GM21381 (cell line): ENCODE data around the gene SLC4A3.

ENCODE experiments used
- ATAC-seq: cut with Tn5 transposase; IDR thresholded peaks from one replicate; pipeline ENCODE4 v1.9.1; 2021; ENCODE audit warnings: mild to moderate bottlenecking, moderate library complexity; ENCODE audit not compliant: unreplicated experiment

Gene SLC4A3

DNA sequence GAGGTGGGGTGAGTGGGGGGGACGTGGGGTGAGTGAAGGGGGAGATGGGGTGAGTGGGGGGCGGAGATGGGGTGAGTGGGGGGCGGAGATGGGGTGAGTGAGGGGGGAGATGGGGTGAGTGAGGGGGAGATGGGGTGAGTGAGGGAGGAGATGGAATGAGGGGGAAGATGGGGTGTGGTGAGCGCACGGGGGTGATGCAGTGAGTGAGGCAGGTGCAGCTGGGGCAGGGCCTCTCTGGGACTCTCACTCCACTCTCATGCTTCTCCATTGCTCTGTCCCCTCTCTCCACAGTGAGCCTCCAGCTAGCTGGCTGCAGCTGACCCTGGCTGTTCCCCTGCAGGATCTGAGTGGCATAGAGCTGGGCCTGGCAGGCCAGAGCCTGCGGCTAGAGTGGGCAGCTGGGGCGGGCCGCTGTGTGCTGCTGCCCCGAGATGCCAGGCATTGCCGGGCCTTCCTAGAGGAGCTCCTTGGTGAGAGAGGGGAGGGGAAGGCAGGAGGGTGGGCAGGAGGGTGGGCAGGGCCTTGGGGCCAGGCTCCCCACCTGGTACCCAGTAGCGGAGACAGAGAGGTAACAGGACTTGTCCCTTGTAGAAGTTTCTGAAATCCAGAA, 13.9 kb upstream of the SLC4A3 start:
- no peak for ATAC-seq

DNA sequence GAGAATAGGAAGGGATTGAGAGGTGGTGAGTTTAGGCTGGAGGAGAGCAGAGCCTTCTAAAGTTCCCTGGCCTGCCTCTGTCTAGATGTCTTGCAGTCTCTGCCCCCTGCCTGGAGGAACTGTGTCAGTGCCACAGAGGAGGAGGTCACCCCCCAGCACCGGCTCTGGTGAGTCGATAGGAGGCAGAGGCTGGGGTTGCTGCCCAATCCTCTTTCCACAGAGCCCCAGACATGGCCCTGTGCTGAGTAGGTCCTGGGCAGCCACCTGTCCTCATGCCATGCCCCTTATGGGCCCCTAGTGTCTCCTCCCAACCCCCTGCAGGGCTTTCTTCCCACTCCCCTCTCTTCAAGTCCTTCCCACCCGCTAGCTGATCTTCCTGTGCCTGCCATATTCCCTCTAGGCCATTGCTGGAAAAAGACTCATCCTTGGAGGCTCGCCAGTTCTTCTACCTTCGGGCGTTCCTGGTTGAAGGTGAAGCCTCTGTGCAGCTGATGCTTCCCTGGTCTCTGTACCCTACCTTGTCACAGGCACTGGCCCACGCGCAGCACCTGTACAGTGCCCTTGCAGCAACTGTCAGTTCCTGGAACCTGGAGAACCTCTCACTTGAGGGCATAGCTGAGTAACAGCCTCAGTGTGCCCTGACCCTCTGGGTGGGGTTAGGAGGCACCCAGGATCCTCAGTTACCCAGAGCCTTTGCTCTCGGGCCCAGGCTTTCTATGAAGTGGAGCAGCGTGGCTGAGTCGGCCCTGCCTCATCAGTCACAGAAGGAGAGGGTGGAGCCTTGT, 13.2 kb upstream of the SLC4A3 start:
- ATAC-seq, result no peak

DNA sequence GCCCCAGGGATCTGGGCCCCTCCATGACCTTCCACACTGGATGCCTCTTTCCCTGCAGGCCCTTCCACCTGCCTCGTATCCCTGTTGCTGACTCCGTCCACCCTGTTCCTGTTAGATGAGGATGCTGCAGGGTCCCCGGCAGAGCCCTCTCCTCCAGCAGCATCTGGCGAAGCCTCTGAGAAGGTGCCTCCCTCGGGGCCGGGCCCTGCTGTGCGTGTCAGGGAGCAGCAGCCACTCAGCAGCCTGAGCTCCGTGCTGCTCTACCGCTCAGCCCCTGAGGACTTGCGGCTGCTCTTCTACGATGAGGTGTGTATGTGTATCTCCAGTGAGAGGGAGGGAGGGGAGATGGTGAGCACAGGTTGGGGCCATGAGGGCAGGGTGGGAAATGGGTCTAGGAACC, 12.4 kb upstream of the SLC4A3 start:
- no peak for ATAC-seq

DNA sequence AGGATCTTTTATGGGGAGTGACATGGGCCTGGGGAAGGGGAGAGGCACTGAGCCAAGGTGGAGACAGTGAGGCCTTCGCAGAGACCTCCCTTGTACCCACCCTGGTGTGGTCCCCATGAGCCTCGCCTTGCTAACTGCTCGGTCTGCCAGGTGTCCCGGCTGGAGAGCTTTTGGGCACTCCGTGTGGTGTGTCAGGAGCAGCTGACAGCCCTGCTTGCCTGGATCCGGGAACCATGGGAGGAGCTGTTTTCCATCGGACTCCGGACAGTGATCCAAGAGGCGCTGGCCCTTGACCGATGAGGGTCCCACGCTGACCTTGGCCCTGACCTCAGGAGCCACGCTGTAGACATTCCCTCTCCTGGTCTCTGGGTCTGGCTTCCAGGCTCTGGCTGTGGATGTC, 11.5 kb upstream of the SLC4A3 start:
- no peak for ATAC-seq

DNA sequence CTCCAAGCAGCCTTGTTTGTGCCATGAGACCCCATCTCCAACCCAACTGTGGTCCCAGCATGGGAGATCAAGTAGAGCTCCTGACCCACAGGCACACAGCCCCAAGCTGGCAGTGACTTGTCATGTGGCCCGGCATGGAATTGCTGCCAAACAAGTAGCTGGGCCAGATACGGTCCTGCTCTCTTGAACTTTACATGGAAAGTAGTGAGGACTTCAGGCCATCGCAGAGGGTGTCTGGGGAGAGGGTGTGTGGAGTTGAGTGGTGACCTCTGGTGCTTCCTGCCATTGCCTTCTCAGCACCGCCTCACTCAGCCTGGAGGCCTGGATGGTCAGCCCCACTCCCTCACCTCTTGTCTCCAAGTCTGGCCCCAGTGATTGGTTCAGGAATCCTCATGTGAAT, 10.9 kb upstream of the SLC4A3 start:
- no peak for ATAC-seq

DNA sequence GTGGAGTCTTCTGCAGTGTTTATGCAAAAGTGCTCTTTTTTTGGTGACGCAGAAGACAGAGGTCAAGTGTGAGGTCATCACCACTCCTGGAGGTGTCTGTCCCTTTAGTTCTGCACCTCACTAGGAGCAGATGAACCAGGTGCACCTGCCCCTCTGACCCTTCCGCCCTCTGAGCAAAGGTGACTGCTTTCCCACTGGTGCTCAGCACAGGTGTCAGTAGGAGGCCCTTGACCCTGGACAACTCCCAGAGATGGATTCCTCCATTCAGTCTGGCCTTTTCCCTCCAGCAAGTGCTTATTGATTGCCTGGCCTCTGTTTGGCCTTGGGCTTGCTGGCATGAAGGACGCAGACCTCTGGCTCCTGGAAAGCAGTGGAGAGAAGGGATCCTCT, 8.7 kb upstream of the SLC4A3 start:
- ATAC-seq, result no peak

DNA sequence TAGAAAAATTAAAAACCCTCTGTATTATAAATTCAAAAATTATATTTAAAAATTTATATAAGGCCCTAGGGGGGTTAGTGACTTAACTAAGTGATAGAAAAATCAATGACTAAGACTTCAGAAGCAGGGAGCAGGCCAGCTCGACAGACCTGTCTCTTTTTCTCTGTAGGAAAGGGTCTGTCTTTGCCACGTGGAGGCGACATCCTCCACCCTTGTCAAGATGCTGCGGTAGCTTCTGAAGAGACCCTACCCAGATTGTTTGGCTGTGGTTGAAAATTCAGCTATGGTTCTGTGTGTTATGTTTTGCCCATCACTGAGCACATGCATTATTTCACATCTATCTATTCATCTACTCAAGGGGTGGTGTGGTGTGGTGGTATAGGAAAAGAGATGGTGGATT, 8.2 kb upstream of the SLC4A3 start:
- no peak for ATAC-seq

DNA sequence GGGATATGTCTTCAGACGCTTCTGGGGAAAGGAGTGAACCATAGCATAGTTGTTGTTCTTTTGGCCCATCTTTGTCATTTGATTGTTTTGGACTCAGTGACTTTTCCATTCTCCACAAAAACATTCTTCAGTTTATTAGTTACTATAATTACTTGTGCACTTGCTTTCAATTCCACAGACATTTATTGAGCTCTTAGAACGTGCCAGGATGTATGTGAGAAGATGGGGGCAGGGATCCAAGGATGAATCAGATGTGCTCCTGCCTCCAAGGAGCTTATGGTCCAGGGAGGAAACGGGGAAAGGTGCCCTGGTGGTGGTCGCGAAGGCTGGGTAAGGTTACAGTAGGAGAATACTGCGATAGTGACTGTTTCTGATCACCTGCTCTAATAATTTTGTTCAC, 6.9 kb upstream of the SLC4A3 start:
- ATAC-seq, result no peak

DNA sequence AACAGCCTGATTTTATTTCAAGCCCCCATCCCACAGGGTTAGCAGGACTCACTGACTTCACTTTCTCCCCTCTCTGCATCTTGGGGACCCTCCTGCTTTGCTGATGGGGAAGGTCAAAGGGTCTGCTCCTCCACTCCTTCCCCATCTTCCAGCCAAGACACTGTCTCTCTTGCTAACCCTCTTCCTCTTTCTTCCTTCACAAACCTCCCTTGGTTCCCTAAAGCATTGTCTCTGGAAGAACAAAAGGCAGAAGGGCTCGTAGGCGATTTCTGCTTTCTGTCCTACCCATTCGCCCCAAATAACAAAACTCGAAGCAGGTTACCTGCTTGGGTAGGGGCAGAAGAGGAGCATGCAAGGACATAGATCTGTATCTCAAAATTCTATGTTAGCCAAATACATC, 5.5 kb upstream of the SLC4A3 start:
- ATAC-seq, result no peak

DNA sequence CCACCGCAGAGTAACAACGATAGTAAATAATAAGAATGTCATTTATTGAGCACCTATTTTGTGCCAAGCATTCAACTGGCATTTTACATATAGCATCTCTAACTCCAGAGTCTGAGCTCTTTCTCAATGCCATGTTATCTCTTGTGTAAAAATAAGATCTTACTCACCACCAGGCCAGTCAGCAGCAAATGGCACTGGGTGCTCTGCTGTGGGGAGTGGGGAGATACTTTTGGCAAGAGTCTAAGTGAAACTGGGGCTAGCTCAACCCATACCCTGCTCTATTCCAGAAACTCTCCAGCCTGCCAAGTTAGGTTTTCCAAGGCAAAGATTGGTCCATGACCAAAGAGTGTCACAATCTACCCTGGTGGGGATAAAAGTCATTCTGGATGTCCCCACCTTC, 5.0 kb upstream of the SLC4A3 start:
- ATAC-seq, result no peak

DNA sequence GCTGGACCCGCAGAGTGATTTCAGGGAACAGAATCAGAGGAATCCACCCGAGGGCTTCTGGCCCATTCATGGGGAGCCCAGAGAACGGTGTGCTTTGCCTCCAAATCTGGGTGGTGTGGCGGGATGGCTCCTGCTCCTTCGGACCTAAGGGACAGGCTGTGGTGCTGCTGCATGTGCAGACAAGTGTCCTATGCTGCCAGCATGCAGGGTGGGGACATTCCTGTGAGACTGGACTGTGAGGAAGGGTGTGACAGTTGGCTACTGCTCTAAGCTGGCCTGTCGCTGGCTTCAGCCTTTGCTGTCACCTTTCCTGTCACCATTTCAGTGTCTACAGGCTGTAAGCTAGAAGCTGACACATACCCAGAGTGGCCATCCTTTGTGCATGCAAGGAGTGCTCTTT, 2.9 kb upstream of the SLC4A3 start:
- no peak for ATAC-seq

DNA sequence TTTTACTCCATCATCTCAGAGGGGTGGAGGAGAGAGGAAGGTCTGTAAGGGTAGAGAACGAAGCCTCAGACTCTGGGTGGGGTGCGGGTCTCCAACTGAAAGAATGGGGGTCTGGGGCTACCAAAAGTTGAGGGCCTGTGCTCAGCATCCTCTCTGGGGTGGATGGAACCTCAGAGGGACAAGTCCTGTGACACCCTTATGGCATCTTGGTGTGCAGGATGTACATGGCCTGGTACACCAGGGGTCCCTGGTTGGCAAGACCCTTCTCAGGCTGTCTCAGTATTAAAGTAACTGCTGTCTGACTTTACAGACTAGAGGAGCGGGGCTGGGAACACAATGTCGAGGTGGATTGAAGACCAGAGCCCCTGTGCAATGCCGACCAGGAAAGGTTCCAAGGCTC, 2.3 kb upstream of the SLC4A3 start:
- ATAC-seq, result no peak

DNA sequence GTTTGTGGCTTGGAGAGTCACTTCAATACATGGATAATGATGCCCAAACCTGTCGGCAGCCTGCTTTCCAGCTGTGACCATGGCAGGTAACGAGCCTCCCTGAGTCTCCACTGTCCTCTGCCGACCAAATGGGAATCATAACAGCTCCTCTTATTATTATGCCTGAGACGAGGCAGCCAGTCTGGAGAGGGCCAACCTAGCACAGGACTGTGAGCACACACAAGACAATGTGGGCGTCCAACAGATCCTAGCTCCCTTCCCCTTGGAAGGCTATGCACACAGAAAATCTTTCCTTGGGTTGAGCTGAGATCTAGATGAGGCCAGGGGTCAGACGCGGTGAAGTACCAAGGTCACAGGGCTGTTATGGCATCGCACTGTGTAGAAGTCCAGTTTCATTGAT, 890 bp upstream of the SLC4A3 start:
- ATAC-seq, result no peak

DNA sequence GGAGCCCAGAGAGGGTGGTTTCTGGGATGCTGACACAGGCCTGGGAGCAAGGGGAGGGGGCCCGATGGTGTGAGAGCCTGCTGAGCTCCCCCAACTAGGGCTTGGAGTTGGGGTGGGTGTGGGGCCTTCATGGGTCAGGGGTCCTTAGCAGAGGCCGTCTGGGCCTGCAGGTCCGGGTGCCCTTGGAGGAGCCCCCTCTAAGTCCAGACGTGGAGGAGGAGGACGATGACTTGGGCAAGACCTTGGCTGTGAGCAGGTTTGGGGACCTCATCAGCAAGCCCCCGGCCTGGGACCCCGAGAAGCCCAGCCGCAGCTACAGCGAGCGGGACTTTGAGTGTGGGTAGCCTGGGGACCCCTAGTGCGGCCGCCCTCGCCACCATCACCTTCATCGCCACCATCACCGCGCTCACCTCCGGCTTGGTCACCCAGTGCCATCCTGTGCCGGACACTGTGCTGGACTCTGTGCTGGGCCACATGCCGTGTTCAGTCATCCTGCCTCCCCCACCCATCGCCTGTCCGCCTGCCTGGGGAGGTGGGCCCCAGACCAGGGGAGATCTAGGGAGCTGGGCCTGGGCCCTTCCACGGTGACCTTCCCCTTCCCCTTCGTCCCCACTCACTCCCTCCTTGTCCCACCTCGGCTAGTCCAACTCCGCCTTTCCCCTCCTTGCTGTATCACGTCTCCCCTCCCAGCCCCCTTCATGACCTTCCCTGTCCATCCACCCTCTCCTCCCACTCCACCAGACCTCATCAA, 980 bp downstream of the SLC4A3 start:
- no peak for ATAC-seq

DNA sequence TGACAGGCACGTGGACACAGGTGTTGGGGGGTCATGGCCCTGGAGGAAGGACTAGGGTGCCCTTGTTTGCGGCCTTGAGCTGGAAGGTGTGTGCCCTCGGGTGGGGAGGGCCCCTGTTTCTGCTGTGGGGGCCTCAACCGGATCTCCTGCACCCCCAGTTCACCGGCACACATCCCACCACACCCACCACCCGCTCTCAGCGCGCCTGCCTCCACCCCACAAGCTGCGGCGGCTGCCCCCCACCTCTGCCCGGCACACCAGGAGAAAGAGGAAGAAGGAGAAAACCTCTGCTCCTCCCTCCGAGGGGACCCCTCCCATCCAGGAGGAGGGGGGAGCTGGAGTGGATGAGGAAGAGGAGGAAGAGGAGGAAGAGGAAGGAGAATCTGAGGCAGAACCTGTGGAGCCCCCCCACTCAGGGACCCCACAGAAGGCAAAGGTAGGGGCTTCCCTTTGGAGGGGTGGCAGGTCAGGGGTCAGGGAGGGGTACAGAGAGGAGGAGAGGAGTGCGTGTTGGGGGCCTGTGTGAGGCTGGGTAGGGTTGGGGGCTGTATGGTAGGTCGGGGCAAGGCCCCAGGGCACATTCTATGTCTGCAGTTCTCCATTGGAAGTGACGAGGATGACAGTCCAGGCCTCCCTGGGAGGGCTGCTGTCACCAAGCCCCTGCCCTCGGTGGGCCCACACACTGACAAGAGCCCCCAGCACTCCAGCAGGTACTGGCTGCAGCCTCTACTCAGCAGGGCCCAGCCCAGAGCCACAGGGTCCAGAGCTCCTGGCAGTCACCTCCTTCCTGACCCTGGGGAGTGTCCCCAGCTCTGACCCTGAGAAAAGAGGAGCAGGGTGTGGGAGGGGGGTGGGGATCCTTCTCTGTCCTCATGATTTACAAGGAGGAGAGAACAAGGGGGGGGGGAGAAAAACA, 1.8 kb downstream of the SLC4A3 start:
- ATAC-seq, result no peak

DNA sequence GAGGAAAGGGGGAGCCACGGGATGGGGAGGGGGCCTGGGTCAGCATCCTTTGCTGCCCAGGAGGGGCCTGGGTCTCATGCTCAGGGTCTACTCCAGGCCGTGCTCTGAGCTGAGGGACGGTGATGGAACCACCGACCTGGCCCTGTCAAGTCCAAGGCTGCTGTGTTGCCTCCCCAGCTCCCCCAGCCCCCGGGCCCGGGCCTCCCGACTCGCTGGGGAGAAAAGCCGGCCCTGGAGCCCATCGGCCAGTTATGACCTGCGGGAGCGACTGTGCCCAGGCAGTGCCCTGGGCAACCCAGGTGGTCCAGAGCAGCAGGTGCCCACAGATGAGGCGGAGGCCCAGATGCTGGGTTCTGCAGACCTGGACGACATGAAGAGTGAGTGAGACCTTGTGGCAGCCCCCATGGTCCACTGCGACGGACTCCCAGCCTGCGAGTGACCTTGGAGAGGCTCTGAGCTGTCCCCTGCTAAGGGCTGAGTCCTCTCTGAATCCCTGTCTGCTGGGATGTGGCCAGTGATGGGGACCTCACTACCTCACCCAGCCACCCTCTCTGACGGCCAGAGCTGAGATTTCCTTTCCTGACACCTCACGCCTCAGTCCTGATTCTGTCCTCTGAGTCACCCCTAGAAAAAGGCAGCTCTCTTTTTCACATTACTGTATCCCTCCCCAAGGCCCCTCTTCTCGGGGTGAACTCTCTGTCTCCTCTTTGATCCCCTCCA, 2.7 kb downstream of the SLC4A3 start:
- no peak for ATAC-seq

DNA sequence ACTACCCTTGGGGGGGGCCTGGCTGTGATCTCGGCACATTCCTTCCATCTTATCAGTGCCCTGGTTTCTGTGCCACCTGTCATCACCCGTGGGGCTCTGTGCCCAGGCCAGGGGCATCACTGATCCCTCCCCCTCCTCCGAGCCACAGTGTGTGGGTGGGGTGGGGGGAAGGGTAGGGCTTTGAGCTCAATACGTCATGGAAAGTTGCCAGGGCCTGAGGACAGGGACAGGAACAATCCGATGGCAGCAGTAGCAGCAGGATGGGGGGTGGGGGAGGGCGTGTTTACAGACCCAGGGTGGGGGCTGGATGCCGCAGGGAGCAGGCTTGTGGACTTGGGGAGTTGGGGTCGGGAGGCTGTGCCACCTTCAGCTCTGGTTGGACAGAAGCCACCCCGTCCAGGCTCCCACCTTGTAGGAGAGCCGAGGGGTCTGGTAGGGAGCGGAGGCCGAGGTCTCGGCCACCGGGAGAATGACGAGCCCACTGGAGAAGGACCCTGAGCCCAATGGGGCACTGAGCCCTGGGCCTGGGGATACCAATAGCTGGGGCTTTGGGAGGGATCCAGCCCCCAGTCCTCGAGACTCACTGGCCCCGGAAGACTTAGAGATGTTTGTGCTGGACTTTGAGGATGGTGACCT, 3.5 kb downstream of the SLC4A3 start:
- no peak for ATAC-seq

DNA sequence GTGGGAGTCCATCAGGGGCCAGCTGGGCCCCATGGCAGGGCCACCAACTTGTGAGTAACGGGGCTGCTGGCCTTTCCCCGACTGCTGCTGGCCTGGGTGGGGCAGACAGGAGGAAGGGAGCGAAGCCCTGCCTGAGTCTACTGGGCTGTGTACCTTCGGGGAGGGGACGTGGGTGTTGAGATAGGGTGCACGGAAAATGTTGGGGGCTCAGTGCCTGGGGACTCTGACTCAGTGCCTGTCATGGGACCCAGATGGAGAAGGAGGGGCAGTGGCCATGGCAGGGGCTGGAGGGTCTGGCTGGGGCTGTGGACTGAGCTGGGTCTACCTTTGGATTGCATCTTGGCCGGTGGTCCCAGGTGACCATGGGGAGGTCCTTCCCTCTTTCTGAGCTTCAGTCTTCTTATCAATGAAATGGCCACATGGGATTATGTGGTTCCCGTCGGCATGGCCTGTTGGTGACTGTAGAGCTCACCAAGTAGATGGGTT, 4.0 kb downstream of the SLC4A3 start:
- no peak for ATAC-seq

DNA sequence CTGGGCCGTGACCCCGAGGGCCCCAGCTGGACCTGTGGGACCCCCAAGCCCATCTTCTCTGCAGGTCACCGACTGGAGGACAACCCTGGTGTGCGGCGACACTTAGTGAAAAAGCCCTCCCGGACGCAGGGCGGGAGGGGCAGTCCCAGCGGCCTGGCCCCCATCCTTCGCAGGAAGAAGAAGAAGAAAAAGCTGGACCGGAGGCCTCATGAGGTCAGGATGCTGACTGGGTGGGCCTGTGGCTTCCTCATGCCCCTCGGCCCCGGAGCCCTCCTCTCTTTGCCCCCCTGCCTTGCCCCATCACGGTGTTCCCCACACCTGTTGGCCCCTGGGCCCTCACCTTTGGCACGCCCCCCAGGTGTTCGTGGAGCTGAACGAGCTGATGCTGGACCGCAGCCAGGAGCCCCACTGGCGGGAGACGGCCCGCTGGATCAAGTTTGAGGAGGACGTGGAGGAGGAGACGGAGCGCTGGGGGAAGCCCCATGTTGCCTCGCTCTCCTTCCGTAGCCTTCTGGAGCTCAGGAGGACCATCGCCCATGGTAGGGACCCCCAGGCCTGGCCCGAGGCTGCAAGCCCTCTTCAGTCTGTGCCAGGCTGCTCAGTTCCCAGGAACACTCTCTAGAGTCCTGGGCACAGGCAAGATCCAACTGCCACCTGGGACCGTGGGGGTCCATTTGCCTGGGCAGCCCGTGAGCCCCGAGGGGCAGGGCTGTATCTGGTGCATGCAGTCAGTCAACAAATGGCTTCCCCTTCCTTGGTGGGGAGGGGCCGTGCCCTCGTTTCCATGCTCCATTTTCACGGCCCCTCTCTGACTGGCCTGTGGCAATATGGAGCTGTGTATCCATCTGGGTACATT, 4.7 kb downstream of the SLC4A3 start:
- ATAC-seq, result no peak
